Measurements from ENCODE around the gene THAP9.

- TF ChIP-seq CTCF (conservative IDR thresholded peaks at IDR 0.05; ENCODE audit: low read length): no peak
- no peak for TF ChIP-seq EZH2phosphoT487 (IDR thresholded peaks at IDR 0.05; ENCODE audit: borderline replicate concordance, low read depth, low read length)
These were observed 48.2 kb downstream of the THAP9 start for GRCh38 chr4:82948647-82949204.
